Activated T-helper 2 cell treated with anti-CD3 and anti-CD28 coated beads, Interferon-gamma antibody, Interleukin-2, Interleukin-4, amounts not matched to agents 10 μg/mL and 5 μg/mL and 100 μg/mL, durations not matched to agents 14 hours and 24 hours and 36 hours (primary cell): ENCODE data around the gene SMC3. TPM values are rescaled to one million over a fixed set of nuclear protein-coding genes. Genes with fewer than 3 reads are reported as not detected.

Experiments
- DNase-seq: peaks from one replicate; pipeline ENCODE4 v3.0.0; 2021; ENCODE audit warnings: low spot score
- H3K27ac Mint-ChIP-seq: one replicate; pipeline ENCODE4 v1.8.0; 2021; ENCODE audit warnings: mixed read lengths
- H3K27me3 Mint-ChIP-seq: one replicate; pipeline ENCODE4 v1.8.0; 2021; ENCODE audit warnings: low read depth, mixed read lengths
- H3K36me3 Mint-ChIP-seq: one replicate; pipeline ENCODE4 v1.8.0; 2021; ENCODE audit warnings: low read depth, mixed read lengths
- H3K4me1 Mint-ChIP-seq: one replicate; pipeline ENCODE4 v1.8.0; 2021; ENCODE audit warnings: low read depth, mixed read lengths
- H3K4me3 Mint-ChIP-seq: one replicate; pipeline ENCODE4 v1.8.0; 2021; ENCODE audit warnings: low read depth, mild to moderate bottlenecking, moderate library complexity, mixed read lengths
- H3K9me3 Mint-ChIP-seq: one replicate; pipeline ENCODE4 v1.8.0; 2021; ENCODE audit warnings: mixed read lengths
- intact Hi-C: fragments of 100-400 bp; cut with micrococcal nuclease; formaldehyde crosslinking; loops from one replicate; pipeline ENCODE4 v1.15.1; 2023
- total RNA-seq: library from RNA; stranded (reverse); gene quantifications from 2 replicates; pipeline ENCODE4 v1.2.3, GENCODE V29; 2022

SMC3 gene
- total RNA-seq, 1 donor from 2014 or later, result 78.8 TPM

- H3K4me1 Mint-ChIP-seq, result peaks cover 52% of the 10 kb centered on the region
- peaks cover 7% of the 10 kb centered on the region for H3K27me3 Mint-ChIP-seq
- H3K36me3 Mint-ChIP-seq, result peaks cover 29% of the 10 kb centered on the region
- no peaks in the 10 kb centered on the region for H3K9me3 Mint-ChIP-seq
- DNase-seq, result no peak
- peak overlapping the region; percentile 90 for H3K4me3 Mint-ChIP-seq
- peak overlapping the region; percentile 71 for H3K27ac Mint-ChIP-seq
- intact Hi-C loops, result loop anchor here (2.0 to 10.0 kb wide), 4 partner anchors 64 to 644 kb away; partner anchors contain the start of gene XPNPEP1
Observed at GRCh38 chr10:110569122-110569521, 1.6 kb downstream of the SMC3 start.

GRCh38 chr10:110569736-110570135 lies 2.2 kb downstream of the SMC3 start:
- peak overlapping the region; percentile 71 for H3K27ac Mint-ChIP-seq
- H3K4me1 Mint-ChIP-seq, result peaks cover 54% of the 10 kb centered on the region
- H3K36me3 Mint-ChIP-seq, result peaks cover 35% of the 10 kb centered on the region

GRCh38 chr10:110571093-110571743 lies 3.7 kb downstream of the SMC3 start:
- no peak for DNase-seq
- H3K27me3 Mint-ChIP-seq, result no peaks in the 10 kb centered on the region
- H3K27ac Mint-ChIP-seq, result no peak overlapping the region
- no peaks in the 10 kb centered on the region for H3K9me3 Mint-ChIP-seq
- H3K36me3 Mint-ChIP-seq, result peaks cover 48% of the 10 kb centered on the region
- peaks cover 61% of the 10 kb centered on the region for H3K4me1 Mint-ChIP-seq
- no peak overlapping the region for H3K4me3 Mint-ChIP-seq
- intact Hi-C loops, result no loop called here

More at GRCh38 chr10:110569736-110570135, 2.2 kb downstream of the SMC3 start:
- H3K27me3 Mint-ChIP-seq, result peaks cover 3% of the 10 kb centered on the region
- H3K9me3 Mint-ChIP-seq, result no peaks in the 10 kb centered on the region
- H3K4me3 Mint-ChIP-seq, result peak overlapping the region; percentile 90
- no peak for DNase-seq
- intact Hi-C loops, result loop anchor here (2.0 to 10.0 kb wide), 4 partner anchors 65 to 645 kb away; partner anchors contain the start of gene XPNPEP1

GRCh38 chr10:110572862-110573261 lies 5.4 kb downstream of the SMC3 start:
- intact Hi-C loops, result no loop called here
- DNase-seq, result no peak
- Mint-ChIP-seq H3K27ac (no peak overlapping the region), H3K9me3 (no peaks in the 10 kb centered on the region), H3K4me3 (no peak overlapping the region), H3K27me3 (no peaks in the 10 kb centered on the region), H3K36me3 (peaks cover 55% of the 10 kb centered on the region), H3K4me1 (peaks cover 58% of the 10 kb centered on the region)

GRCh38 chr10:110574420-110574819 lies 6.9 kb downstream of the SMC3 start:
- H3K4me1 Mint-ChIP-seq, result peaks cover 52% of the 10 kb centered on the region
- DNase-seq, result no peak
- no peaks in the 10 kb centered on the region for H3K27me3 Mint-ChIP-seq
- intact Hi-C loops, result no loop called here
- no peak overlapping the region for H3K27ac Mint-ChIP-seq
- no peak overlapping the region for H3K4me3 Mint-ChIP-seq
- H3K36me3 Mint-ChIP-seq, result peaks cover 67% of the 10 kb centered on the region
- no peaks in the 10 kb centered on the region for H3K9me3 Mint-ChIP-seq

GRCh38 chr10:110576220-110576619 lies 8.7 kb downstream of the SMC3 start:
- H3K4me3 Mint-ChIP-seq, result no peak overlapping the region
- peak overlapping the region; percentile 44 for H3K27ac Mint-ChIP-seq
- H3K36me3 Mint-ChIP-seq, result peaks cover 67% of the 10 kb centered on the region

GRCh38 chr10:110577056-110577455 lies 9.6 kb downstream of the SMC3 start:
- H3K36me3 Mint-ChIP-seq, result peaks cover 72% of the 10 kb centered on the region
- intact Hi-C loops, result no loop called here
- DNase-seq, result no peak
- no peaks in the 10 kb centered on the region for H3K9me3 Mint-ChIP-seq
- H3K4me1 Mint-ChIP-seq, result peaks cover 31% of the 10 kb centered on the region
- no peak overlapping the region for H3K27ac Mint-ChIP-seq
- no peaks in the 10 kb centered on the region for H3K27me3 Mint-ChIP-seq
- no peak overlapping the region for H3K4me3 Mint-ChIP-seq

More at GRCh38 chr10:110576220-110576619, 8.7 kb downstream of the SMC3 start:
- no peak for DNase-seq
- H3K27me3 Mint-ChIP-seq, result no peaks in the 10 kb centered on the region
- intact Hi-C loops, result no loop called here
- H3K4me1 Mint-ChIP-seq, result peaks cover 36% of the 10 kb centered on the region
- no peaks in the 10 kb centered on the region for H3K9me3 Mint-ChIP-seq

- intact Hi-C loops, result no loop called here
- Mint-ChIP-seq H3K27ac (no peak overlapping the region), H3K4me3 (no peak overlapping the region)
Observed at GRCh38 chr10:110584006-110584405, 16.5 kb downstream of the SMC3 start.

GRCh38 chr10:110591760-110592159 lies 24.3 kb downstream of the SMC3 start:
- H3K4me1 Mint-ChIP-seq, result peaks cover 3% of the 10 kb centered on the region
- H3K27ac Mint-ChIP-seq, result no peak overlapping the region
- intact Hi-C loops, result no loop called here
- H3K36me3 Mint-ChIP-seq, result peaks cover 70% of the 10 kb centered on the region
- no peaks in the 10 kb centered on the region for H3K27me3 Mint-ChIP-seq
- H3K9me3 Mint-ChIP-seq, result no peaks in the 10 kb centered on the region
- DNase-seq, result no peak
- no peak overlapping the region for H3K4me3 Mint-ChIP-seq

More at GRCh38 chr10:110584006-110584405, 16.5 kb downstream of the SMC3 start:
- H3K27me3 Mint-ChIP-seq, result no peaks in the 10 kb centered on the region
- H3K36me3 Mint-ChIP-seq, result peaks cover 78% of the 10 kb centered on the region
- no peak for DNase-seq
- no peaks in the 10 kb centered on the region for H3K9me3 Mint-ChIP-seq
- H3K4me1 Mint-ChIP-seq, result no peaks in the 10 kb centered on the region

- Mint-ChIP-seq H3K27ac (no peak overlapping the region), H3K27me3 (no peaks in the 10 kb centered on the region), H3K9me3 (no peaks in the 10 kb centered on the region), H3K4me1 (peaks cover 3% of the 10 kb centered on the region), H3K36me3 (peaks cover 61% of the 10 kb centered on the region), H3K4me3 (no peak overlapping the region)
- intact Hi-C loops, result no loop called here
- no peak for DNase-seq
Observed at GRCh38 chr10:110597476-110597875, 30.0 kb downstream of the SMC3 start.

- H3K4me3 Mint-ChIP-seq, result no peak overlapping the region
- no peaks in the 10 kb centered on the region for H3K9me3 Mint-ChIP-seq
- DNase-seq, result no peak
- no peak overlapping the region for H3K27ac Mint-ChIP-seq
- intact Hi-C loops, result loop anchor here (1.0 kb wide), 1 partner anchor 294 kb away; no protein-coding TSS in a partner anchor
- no peaks in the 10 kb centered on the region for H3K27me3 Mint-ChIP-seq
- H3K36me3 Mint-ChIP-seq, result peaks cover 63% of the 10 kb centered on the region
- H3K4me1 Mint-ChIP-seq, result no peaks in the 10 kb centered on the region
Observed at GRCh38 chr10:110600487-110601101, 33.1 kb downstream of the SMC3 start.

GRCh38 chr10:110601581-110601980 lies 34.1 kb downstream of the SMC3 start:
- Mint-ChIP-seq H3K27me3 (no peaks in the 10 kb centered on the region), H3K27ac (no peak overlapping the region), H3K9me3 (no peaks in the 10 kb centered on the region), H3K4me3 (no peak overlapping the region), H3K36me3 (peaks cover 65% of the 10 kb centered on the region), H3K4me1 (no peaks in the 10 kb centered on the region)
- intact Hi-C loops, result no loop called here
- no peak for DNase-seq

GRCh38 chr10:110608087-110608486 lies 40.6 kb downstream of the SMC3 start:
- H3K27me3 Mint-ChIP-seq, result no peaks in the 10 kb centered on the region
- H3K27ac Mint-ChIP-seq, result no peak overlapping the region
- peaks cover 27% of the 10 kb centered on the region for H3K36me3 Mint-ChIP-seq
- intact Hi-C loops, result no loop called here
- H3K4me1 Mint-ChIP-seq, result peaks cover 11% of the 10 kb centered on the region
- no peak for DNase-seq
- H3K9me3 Mint-ChIP-seq, result no peaks in the 10 kb centered on the region
- no peak overlapping the region for H3K4me3 Mint-ChIP-seq
